HL-60 (cell line): ENCODE data around the gene BSND.

Source experiments
- DNase-seq, 2 experiments: peaks; one replicate each; pipeline ENCODE4 v3.0.0-alpha.2; 2010 to 2020; ENCODE audit warnings: low read depth in 1 of 2, low spot score in 1 of 2
- H3K27ac ChIP-seq: fragments of 250-450 bp; sonication (Bioruptor Pico); replicated peaks from 2 replicates; pipeline ENCODE4 v1.5.1; 2020; ENCODE audit warnings: mild to moderate bottlenecking, moderate library complexity
- H3K27me3 ChIP-seq: fragments of 250-450 bp; sonication (Bioruptor Pico); 2 replicates; pipeline ENCODE4 v1.5.1; 2021; ENCODE audit warnings: mild to moderate bottlenecking, moderate library complexity; ENCODE audit not compliant: insufficient read depth, poor library complexity, severe bottlenecking
- H3K4me3 ChIP-seq: replicated peaks from 2 replicates; pipeline ENCODE4 v1.5.1; 2011; ENCODE audit warnings: mild to moderate bottlenecking, control low read depth, low read length; ENCODE audit not compliant: insufficient read depth
- CTCF ChIP-seq: IDR thresholded peaks from one replicate; pipeline ENCODE4 v1.5.1; 2011; ENCODE audit warnings: low read length, control low read depth, inconsistent platforms; ENCODE audit not compliant: insufficient read depth
- GABPA ChIP-seq: IDR thresholded peaks from 2 replicates; pipeline ENCODE4 v1.6.1; 2012; ENCODE audit warnings: low read depth
- POLR2AphosphoS5 ChIP-seq: IDR thresholded peaks from 2 replicates; pipeline ENCODE4 v1.6.1; 2012; ENCODE audit warnings: low read depth
- SPI1 ChIP-seq: IDR thresholded peaks from 2 replicates; pipeline ENCODE4 v1.6.1; 2012; ENCODE audit warnings: low read depth, mild to moderate bottlenecking, borderline replicate concordance
- TF ChIP-seq, protein P1 (sequence below): IDR thresholded peaks from 2 replicates; pipeline ENCODE4 v1.6.1; 2012; ENCODE audit warnings: low read depth; ENCODE audit not compliant: insufficient replicate concordance

BSND gene

GRCh38 chr1:54996869-54997710 lies 1.6 kb upstream of the BSND start:
- no peak for DNase-seq
- no peak overlapping the region for H3K27ac ChIP-seq
- H3K27me3 ChIP-seq, result peaks cover 29% of the 10 kb centered on the region
- TF ChIP-seq POLR2AphosphoS5, result no peak
- no peak for TF ChIP-seq CTCF
- no peak for TF ChIP-seq SPI1
- TF ChIP-seq, protein P1, sequence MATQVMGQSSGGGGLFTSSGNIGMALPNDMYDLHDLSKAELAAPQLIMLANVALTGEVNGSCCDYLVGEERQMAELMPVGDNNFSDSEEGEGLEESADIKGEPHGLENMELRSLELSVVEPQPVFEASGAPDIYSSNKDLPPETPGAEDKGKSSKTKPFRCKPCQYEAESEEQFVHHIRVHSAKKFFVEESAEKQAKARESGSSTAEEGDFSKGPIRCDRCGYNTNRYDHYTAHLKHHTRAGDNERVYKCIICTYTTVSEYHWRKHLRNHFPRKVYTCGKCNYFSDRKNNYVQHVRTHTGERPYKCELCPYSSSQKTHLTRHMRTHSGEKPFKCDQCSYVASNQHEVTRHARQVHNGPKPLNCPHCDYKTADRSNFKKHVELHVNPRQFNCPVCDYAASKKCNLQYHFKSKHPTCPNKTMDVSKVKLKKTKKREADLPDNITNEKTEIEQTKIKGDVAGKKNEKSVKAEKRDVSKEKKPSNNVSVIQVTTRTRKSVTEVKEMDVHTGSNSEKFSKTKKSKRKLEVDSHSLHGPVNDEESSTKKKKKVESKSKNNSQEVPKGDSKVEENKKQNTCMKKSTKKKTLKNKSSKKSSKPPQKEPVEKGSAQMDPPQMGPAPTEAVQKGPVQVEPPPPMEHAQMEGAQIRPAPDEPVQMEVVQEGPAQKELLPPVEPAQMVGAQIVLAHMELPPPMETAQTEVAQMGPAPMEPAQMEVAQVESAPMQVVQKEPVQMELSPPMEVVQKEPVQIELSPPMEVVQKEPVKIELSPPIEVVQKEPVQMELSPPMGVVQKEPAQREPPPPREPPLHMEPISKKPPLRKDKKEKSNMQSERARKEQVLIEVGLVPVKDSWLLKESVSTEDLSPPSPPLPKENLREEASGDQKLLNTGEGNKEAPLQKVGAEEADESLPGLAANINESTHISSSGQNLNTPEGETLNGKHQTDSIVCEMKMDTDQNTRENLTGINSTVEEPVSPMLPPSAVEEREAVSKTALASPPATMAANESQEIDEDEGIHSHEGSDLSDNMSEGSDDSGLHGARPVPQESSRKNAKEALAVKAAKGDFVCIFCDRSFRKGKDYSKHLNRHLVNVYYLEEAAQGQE, result no peak
- no peak overlapping the region for H3K4me3 ChIP-seq

DNA sequence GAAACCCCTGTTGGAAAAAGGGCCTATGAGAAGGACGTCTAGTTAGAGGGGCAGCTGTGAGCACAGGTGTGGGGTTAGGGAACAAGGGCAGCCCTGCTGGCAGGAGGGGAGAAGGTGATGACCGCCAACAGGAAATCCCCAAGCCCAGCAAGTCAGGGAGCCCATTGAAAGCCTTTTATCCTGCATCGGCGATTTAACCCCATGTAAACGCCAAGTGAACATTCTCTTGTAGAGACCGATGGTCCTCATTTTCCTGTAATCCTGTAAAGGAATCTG lies 1.1 kb upstream of the BSND start:
- no peak overlapping the region for H3K4me3 ChIP-seq
- H3K27ac ChIP-seq, result no peak overlapping the region
- no peak for DNase-seq
- peaks cover 29% of the 10 kb centered on the region for H3K27me3 ChIP-seq
- TF ChIP-seq SPI1 (no peak), POLR2AphosphoS5 (no peak), CTCF (no peak), GABPA (no peak)
- TF ChIP-seq, protein P1, result no peak

GRCh38 chr1:54998100-54998499 lies 633 bp upstream of the BSND start:
- DNase-seq, result no peak
- Histone ChIP-seq H3K4me3 (no peak overlapping the region), H3K27me3 (peaks cover 29% of the 10 kb centered on the region), H3K27ac (no peak overlapping the region)
- no peak for TF ChIP-seq SPI1
- no peak for TF ChIP-seq CTCF
- TF ChIP-seq, protein P1, result no peak
